K562 (cell line): ENCODE data around the gene THAP9. TPM values are rescaled to one million over a fixed set of nuclear protein-coding genes. Genes with fewer than 3 reads are reported as not detected.

ENCODE experiments used
- CHD7 ChIP-seq: fragments of 200-600 bp; sonication (generic); IDR thresholded peaks from one replicate; pipeline ENCODE4 v1.6.1; 2012; ENCODE audit warnings: mild to moderate bottlenecking, low read depth, low read length, inconsistent platforms
- FOXP1 ChIP-seq: sonication (generic); formaldehyde crosslinking; IDR thresholded peaks from 2 replicates; pipeline ENCODE4 v1.8.0; 2022; ENCODE audit warnings: mild to moderate bottlenecking, missing genetic modification reagents
- HLTF ChIP-seq: fragments of 450-650 bp; IDR thresholded peaks from 2 replicates; pipeline ENCODE4 v1.6.1; 2016
- RHOXF2B ChIP-seq: fragments of 250-450 bp; sonication (Bioruptor Pico); conservative IDR thresholded peaks from 2 replicates; pipeline ENCODE4 v1.5.1; 2021
- ZKSCAN3 ChIP-seq: fragments of 250-450 bp; sonication (Bioruptor Pico); IDR thresholded peaks from 2 replicates; pipeline ENCODE4 v1.4.0; 2020
- ZKSCAN8 ChIP-seq: fragments of 200-800 bp; sonication (Bioruptor generic); IDR thresholded peaks from 2 replicates; pipeline ENCODE4 v1.6.1; 2016; ENCODE audit warnings: missing genetic modification characterization, missing compliant biosample characterization
- ZNF311 ChIP-seq: fragments of 250-450 bp; sonication (Bioruptor Pico); IDR thresholded peaks from 2 replicates; pipeline ENCODE4 v1.4.0; 2020; ENCODE audit warnings: mild to moderate bottlenecking, moderate library complexity
- ZNF408 ChIP-seq: fragments of 250-450 bp; sonication (Bioruptor Pico); IDR thresholded peaks from 2 replicates; pipeline ENCODE4 v1.4.0; 2020; ENCODE audit warnings: low read depth, mild to moderate bottlenecking, moderate library complexity
- ZNF449 ChIP-seq: fragments of 250-450 bp; sonication (Bioruptor Pico); IDR thresholded peaks from 2 replicates; pipeline ENCODE4 v1.8.0; 2022; ENCODE audit warnings: moderate library complexity, mild to moderate bottlenecking, inconsistent platforms
- polyA plus RNA-seq, 8 experiments: library from polyadenylated mRNA; depleted of rRNA in 4 of 8; stranded (reverse) in 5 of 8; unstranded in 3 of 8; fragments of >200 nt; fragmentation: Nextera tagmentation in 2 of 8; fragmentation: Illumina TruSeq in 1 of 8; extraction: Ambion mirVana in 2 of 8; extraction: Trizol in 1 of 8; gene quantifications; 2 replicates each; pipeline versions ENCODE4 v1.2.1 to v1.2.3, GENCODE V29; 2011 to 2014; ENCODE audit warnings: inconsistent platforms in 1 of 8, missing spikeins in 1 of 8
- total RNA-seq, 7 experiments: library from RNA; depleted of rRNA in 6 of 7; stranded (reverse); fragments of >200 nt in 6 of 7; fragmentation: Illumina TruSeq in 2 of 7; extraction: Trizol in 2 of 7; gene quantifications; 2 replicates each; pipeline versions ENCODE4 v1.2.1 to v1.2.3, GENCODE V29; 2011 to 2021; ENCODE audit warnings: low replicate concordance in 1 of 7

Gene THAP9
- total and polyA plus RNA-seq, 9 of the 15 experiments (the other 6 are each of a cell fraction or from before 2014, with no cell fraction given) = 3.4 to 7.0 (median 5.4) TPM

- TF ChIP-seq FOXP1 (CRISPR knock-in tag) = no peak
- TF ChIP-seq ZNF311 (CRISPR knock-in tag) = no peak
- TF ChIP-seq ZKSCAN3 (CRISPR knock-in tag) = no peak
- TF ChIP-seq ZKSCAN8 (CRISPR knock-in tag) = no peak
- no peak for TF ChIP-seq HLTF
- no peak for TF ChIP-seq ZNF449
- TF ChIP-seq RHOXF2B (CRISPR knock-in tag) = 0 out of 2 replicates have a peak, but pooled peaks have one; percentile 22
- TF ChIP-seq CHD7 = no peak
- no peak for TF ChIP-seq ZNF408 (CRISPR knock-in tag)
Observed at GRCh38 chr4:82890901-82891706, 9.4 kb upstream of the THAP9 start, which contains the start of gene SEC31A (continued).
